Central memory CD8-positive, alpha-beta T cell (primary cell): ENCODE measurements around the gene ACBD4.

Experiments used
- ATAC-seq: fragments of 150-1000 bp; cut with Tn5 transposase; replicated peaks from 2 replicates; pipeline ENCODE4 v1.10.0; 2022; ENCODE audit warnings: mild to moderate bottlenecking, moderate FRiP score, moderate number of reproducible peaks; ENCODE audit not compliant: poor library complexity, severe bottlenecking; ENCODE audit errors: extremely low read depth
- DNase-seq, 2 donors: peaks; one replicate each; pipeline ENCODE4 v3.0.0; 2021; ENCODE audit warnings: low spot score in 2 of 2
- H3K27ac Mint-ChIP-seq: one replicate; pipeline ENCODE4 v1.8.0; 2022; ENCODE audit warnings: low read depth, mild to moderate bottlenecking, moderate library complexity, mixed read lengths
- H3K27me3 Mint-ChIP-seq: one replicate; pipeline ENCODE4 v1.8.0; 2022; ENCODE audit warnings: mixed read lengths
- H3K36me3 Mint-ChIP-seq: one replicate; pipeline ENCODE4 v1.8.0; 2022; ENCODE audit warnings: mild to moderate bottlenecking, moderate library complexity, mixed read lengths; ENCODE audit not compliant: insufficient read depth
- H3K4me1 Mint-ChIP-seq: one replicate; pipeline ENCODE4 v1.8.0; 2022; ENCODE audit warnings: mixed read lengths
- H3K4me3 Mint-ChIP-seq: one replicate; pipeline ENCODE4 v1.8.0; 2022; ENCODE audit warnings: mild to moderate bottlenecking, moderate library complexity, mixed read lengths
- H3K9me3 Mint-ChIP-seq: one replicate; pipeline ENCODE4 v1.8.0; 2022; ENCODE audit warnings: mixed read lengths

The ACBD4 gene

DNA sequence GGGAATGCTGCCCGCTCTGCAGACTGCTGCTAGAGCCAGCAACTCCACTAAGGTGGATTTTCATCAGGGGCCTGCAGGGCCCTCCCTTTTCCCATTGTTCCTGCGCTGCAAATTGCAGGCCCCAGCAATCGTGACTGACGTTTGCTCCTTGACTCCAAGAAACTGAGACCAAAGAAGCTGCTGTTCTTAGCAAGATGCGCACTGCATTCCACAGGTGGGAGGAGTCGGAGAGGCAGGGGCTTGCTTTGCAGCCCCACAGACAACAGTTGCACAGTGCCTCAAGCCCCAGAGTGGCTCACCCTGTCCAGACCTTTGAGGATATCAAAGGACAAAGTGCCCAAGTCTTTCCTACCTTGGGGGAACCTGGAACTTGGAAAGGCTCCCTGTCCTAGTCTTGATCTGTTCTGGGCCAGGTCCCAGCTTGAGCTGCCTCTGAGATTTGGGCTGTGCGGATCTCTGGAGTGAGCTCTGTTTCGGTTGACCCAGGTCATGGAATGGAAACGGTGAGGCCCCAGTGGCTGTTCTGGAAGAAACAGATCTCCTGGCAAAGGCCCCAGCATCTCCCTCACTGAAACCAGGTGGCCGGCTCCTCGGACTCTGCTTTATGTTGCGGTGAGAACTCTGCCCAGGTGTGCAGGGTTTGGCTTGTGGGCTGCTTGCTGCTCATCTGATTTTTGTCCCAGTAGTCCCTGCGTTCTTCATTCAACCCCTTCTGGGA, 28.0 kb upstream of the ACBD4 start:
- no peak overlapping the region for H3K27ac Mint-ChIP-seq
- H3K4me3 Mint-ChIP-seq: no peak overlapping the region
- H3K9me3 Mint-ChIP-seq: no peaks in the 10 kb centered on the region
- H3K4me1 Mint-ChIP-seq: no peaks in the 10 kb centered on the region
- peaks cover 46% of the 10 kb centered on the region for H3K36me3 Mint-ChIP-seq
- no peaks in the 10 kb centered on the region for H3K27me3 Mint-ChIP-seq
- DNase-seq (no peak), ATAC-seq (no peak)

DNA sequence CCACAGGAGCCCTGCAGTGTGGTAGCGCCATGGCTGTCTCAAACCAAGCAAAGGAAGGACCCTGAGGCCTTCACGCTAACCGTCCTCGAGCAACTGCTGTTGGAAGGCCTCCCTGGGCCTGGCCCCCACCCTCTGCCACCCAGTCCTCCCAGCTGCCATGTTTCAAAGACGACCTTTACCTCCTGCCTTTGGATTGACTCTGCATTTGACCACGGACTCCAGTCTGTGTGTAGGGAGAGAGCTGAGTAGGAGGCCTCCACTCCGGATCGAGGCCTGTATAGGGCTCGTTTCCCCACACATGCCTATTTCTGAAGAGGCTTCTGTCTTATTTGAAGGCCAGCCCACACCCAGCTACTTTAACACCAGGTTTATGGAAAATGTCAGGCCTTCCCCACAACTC, 27.4 kb upstream of the ACBD4 start:
- no peak overlapping the region for H3K27ac Mint-ChIP-seq
- ATAC-seq (no peak), DNase-seq (no peak)
- no peaks in the 10 kb centered on the region for H3K27me3 Mint-ChIP-seq
- H3K36me3 Mint-ChIP-seq: peaks cover 41% of the 10 kb centered on the region
- no peaks in the 10 kb centered on the region for H3K9me3 Mint-ChIP-seq
- no peak overlapping the region for H3K4me3 Mint-ChIP-seq
- no peaks in the 10 kb centered on the region for H3K4me1 Mint-ChIP-seq

DNA sequence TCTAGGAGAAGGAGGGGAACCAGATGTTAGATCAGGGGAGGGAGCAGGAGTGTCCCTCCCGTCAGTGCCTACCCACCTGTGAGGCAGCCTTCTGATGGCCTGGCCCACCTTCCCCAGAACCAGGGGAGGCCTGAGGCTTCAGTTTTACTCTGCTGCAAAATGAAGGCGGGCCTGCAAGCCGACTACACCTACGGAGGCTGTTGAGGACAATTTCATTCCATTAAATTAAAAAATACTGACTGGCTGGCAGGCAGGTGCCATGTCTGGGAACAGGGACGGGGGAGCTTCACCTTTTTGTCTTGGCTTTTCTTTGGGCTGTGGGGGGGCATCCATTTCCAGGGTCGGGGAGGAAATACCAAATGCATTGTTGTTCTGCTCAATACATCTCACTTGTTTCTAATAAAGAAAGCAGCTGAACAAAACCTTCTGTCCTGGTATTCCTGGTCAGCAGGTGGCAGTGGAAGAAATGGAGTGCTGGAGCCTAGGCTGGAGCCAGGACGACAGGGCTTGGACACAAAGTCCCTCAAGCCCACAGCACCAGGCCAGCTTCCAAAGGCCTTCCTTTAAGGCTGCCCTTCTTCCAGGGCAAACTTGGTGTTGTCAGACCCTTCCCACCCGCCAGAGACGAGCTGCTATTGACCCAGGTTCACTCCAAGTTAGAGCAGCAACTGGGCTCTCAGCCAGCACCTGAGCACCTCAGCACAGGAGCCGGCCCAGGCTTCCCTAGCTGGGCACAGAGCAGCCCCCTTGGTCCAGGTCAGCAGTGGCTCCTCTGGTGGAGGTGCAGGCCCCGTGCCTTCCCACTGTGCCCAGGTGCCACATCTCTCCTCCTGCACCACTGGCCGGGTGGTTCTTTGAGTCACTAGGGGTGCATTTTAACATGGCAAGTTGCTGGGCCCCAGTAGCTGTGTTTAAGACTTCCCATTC, 26.6 kb upstream of the ACBD4 start:
- no peak for ATAC-seq
- Mint-ChIP-seq H3K4me3 (no peak overlapping the region), H3K27ac (no peak overlapping the region), H3K4me1 (no peaks in the 10 kb centered on the region), H3K27me3 (no peaks in the 10 kb centered on the region), H3K36me3 (peaks cover 35% of the 10 kb centered on the region), H3K9me3 (no peaks in the 10 kb centered on the region)
- DNase-seq: no peak

DNA sequence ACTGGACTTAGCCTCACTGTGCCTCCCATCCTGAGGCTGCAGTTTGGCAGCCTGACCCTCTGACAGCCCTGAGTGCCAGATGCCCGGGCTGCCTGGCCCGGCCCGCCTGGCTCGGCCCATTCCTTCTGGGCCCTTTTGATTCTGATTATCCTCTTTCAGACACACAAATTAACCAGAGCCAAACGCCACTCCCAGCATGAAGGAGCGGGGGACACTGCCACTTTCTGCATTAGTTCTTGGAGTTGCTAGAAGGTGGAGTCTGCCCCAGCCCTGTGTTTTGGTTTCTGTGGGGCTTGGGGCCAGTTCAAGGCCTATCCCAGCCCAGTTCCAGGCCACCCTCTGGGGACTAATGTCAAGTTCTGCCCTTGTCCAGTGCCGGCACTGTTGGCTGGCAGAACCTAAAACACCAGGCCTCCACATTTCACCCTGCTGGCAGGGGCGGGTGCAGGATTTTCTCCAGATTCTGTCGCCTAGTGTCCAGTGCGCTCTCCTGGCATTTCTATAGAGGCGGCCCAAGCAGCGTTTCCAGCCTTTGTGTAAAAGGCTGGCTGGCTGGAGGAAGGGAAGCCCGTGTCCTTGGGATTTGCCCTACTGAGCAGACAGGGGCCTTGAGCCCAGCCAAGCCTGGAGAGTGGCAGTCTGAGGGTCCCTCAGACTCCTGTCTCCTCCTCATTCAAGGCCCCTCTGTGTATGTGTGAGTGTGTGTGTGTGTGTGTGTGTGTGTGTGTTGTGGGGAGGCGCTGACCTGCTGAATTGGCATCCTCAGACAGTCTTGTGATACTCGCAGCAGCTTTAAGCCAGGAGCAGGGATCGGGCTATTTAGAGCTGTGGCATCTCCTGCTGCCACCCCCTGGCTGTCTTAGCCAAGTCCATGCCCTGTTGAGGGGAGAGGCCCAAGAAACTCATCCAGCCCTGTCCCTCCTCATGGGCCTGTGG, 24.5 kb upstream of the ACBD4 start:
- H3K4me1 Mint-ChIP-seq: no peaks in the 10 kb centered on the region
- no peaks in the 10 kb centered on the region for H3K27me3 Mint-ChIP-seq
- no peak overlapping the region for H3K4me3 Mint-ChIP-seq
- ATAC-seq: no peak
- H3K36me3 Mint-ChIP-seq: peaks cover 17% of the 10 kb centered on the region
- DNase-seq: no peak
- H3K27ac Mint-ChIP-seq: peak overlapping the region; percentile 76
- no peaks in the 10 kb centered on the region for H3K9me3 Mint-ChIP-seq

DNA sequence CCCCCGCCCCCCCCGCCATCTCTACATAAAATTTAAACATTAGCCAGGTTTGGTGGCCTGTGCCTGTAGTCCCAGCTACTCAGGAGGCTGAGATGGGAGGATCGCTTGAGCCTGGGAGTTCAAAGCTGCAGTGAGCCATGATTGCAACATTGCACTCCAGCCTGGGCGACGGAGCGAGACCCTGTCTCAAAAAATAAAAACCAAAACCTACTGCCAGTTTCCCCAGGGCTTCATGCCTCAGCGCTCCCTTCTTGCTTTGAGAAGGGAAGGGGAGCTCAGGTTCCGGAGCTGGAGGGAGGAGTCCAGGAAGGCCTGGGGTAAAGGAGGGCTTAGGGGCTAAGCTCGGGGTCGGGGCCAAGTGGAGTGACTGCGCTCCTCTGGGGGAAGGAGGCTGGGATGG, 23.6 kb upstream of the ACBD4 start:
- no peak overlapping the region for H3K27ac Mint-ChIP-seq
- ATAC-seq (no peak), DNase-seq (no peak)
- H3K4me3 Mint-ChIP-seq: no peak overlapping the region
- H3K4me1 Mint-ChIP-seq: no peaks in the 10 kb centered on the region
- H3K36me3 Mint-ChIP-seq: peaks cover 11% of the 10 kb centered on the region
- H3K27me3 Mint-ChIP-seq: no peaks in the 10 kb centered on the region
- no peaks in the 10 kb centered on the region for H3K9me3 Mint-ChIP-seq

DNA sequence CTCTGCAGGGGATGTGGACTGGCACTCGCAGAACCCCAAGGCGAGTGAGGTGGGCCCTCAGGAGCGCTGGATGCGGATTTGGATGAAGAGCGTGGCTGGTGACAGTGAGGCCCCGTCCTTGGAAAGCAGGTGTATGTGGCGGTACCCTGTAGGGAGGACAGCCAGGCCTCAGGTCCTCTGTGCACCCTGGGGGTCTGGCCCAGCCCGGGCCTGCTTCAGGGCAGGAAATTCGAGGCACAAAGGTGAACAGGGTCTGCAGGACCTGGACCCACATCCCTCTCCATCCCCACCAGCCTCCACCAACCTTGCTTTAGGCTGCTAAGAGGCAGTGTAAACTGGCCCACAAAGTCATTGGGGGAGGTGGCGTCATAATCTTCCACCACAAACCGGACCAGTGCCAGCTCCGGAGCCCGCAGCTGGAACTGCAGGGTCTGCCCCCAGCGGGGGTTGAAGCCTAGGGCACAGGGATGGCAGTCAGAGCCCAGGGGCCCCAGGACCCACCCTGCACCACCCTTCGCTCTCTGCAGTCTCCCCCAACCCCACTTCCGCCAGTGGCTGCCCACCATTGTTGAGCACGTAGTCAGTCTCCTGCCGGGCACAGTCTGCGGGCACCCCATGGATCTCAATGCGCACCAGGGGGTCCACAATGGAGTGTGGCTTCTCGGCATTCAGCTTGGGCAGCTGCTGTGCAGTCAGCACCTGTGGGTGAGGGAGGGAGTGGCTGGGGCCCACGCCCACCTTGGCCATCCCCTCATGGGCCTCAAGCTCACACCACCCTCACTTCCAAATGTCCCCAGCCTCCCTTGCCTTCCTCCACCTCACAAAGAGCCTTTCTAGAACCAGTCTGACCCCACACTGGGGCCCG, 22.7 kb upstream of the ACBD4 start:
- Mint-ChIP-seq H3K9me3 (no peaks in the 10 kb centered on the region), H3K4me1 (no peaks in the 10 kb centered on the region), H3K4me3 (no peak overlapping the region), H3K27me3 (no peaks in the 10 kb centered on the region), H3K27ac (no peak overlapping the region), H3K36me3 (peaks cover 7% of the 10 kb centered on the region)
- DNase-seq: no peak
- no peak for ATAC-seq

DNA sequence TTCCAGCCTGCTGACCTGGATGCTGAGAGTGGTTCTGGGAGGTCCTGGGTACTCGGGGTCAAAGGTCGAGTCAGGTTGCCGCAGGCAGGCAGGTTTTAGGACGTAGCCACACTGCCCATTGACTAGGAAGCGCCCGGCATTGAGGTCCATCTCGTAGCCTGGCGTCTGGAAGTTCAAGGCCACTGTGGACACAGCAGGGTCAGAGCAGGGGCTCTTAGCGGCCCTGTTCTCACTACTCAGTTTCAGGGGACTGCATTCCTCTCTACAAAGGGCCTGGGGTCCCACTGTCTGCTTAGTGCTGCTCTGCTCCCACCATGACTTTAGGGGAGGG, 22.1 kb upstream of the ACBD4 start:
- H3K4me1 Mint-ChIP-seq: no peaks in the 10 kb centered on the region
- H3K36me3 Mint-ChIP-seq: peaks cover 5% of the 10 kb centered on the region
- DNase-seq (no peak), ATAC-seq (no peak)
- H3K9me3 Mint-ChIP-seq: no peaks in the 10 kb centered on the region
- H3K4me3 Mint-ChIP-seq: no peak overlapping the region
- no peaks in the 10 kb centered on the region for H3K27me3 Mint-ChIP-seq
- H3K27ac Mint-ChIP-seq: no peak overlapping the region

DNA sequence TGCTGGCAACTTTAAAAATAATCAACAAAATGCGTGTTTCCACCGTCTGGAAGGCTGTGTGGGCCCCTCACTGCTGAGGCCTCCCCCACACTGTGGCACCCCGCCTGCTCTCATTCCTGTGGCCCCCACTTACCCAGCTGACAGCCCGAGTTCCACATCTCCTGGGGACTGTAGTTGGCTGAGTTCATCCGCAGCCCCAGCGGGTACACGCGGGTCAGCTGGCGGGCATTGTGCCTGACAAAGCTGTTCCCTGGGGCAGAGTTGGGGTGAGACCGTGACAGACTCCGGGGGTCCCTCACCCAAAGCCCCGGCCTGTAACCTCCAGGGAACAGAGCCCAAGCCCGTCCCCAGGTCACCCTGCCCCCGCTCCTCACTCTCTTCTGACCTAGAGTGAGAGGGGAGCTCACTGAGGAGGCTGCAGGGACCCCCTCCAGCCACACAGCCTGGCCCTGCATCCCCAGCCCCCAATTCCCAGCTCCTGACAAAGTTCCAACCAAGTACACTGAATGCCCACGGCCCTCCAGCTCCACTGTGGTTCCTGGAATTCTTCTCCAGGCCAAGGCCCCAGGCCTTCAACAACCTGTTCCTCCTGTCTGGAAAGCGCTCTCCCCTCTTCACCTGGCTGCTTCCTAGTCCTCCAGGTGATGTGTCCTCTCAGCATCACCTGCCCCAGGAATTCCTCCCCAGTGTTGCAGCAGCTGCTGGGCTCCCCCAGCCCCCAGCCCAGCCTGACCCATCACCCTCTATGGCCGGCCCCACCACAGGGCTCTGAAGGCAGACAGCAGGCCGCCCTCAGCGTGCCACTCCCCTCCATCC, 21.2 kb upstream of the ACBD4 start:
- H3K27ac Mint-ChIP-seq: no peak overlapping the region
- H3K27me3 Mint-ChIP-seq: no peaks in the 10 kb centered on the region
- peaks cover 2% of the 10 kb centered on the region for H3K36me3 Mint-ChIP-seq
- no peaks in the 10 kb centered on the region for H3K9me3 Mint-ChIP-seq
- no peak overlapping the region for H3K4me3 Mint-ChIP-seq
- ATAC-seq (no peak), DNase-seq (no peak)
- H3K4me1 Mint-ChIP-seq: no peaks in the 10 kb centered on the region

DNA sequence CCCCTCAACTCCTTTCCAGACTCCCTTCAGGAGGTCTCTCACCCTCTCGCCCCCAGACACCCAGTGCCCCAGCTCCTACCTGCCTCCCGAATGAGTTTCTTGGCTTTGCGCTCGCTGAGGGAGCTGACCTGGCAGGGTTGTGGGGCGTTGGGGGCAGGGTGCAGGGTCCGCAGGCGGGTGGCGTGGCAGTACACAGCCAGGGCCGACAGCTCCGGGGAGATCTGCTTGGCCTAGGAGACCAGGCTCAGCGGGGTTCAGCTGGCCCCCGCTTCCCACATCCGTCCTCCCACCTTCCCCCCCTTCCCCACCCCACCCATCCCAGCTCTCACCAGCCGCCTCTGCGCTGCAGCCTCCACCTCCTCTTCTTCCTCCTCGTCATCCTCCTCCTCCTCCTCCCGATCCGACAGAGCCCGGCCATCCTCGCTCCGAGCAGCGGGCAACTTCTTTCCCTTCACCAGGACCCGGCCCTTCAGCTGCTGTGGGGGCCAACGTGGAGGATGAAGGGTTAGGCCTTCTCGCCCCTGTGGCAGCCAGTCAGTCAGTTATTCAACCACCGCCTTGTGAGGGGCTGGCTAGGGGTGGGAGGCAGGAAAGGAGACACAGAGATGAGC, 20.4 kb upstream of the ACBD4 start:
- Mint-ChIP-seq H3K27me3 (no peaks in the 10 kb centered on the region), H3K4me3 (no peak overlapping the region), H3K4me1 (no peaks in the 10 kb centered on the region), H3K9me3 (no peaks in the 10 kb centered on the region), H3K36me3 (no peaks in the 10 kb centered on the region), H3K27ac (no peak overlapping the region)
- DNase-seq (no peak), ATAC-seq (no peak)

DNA sequence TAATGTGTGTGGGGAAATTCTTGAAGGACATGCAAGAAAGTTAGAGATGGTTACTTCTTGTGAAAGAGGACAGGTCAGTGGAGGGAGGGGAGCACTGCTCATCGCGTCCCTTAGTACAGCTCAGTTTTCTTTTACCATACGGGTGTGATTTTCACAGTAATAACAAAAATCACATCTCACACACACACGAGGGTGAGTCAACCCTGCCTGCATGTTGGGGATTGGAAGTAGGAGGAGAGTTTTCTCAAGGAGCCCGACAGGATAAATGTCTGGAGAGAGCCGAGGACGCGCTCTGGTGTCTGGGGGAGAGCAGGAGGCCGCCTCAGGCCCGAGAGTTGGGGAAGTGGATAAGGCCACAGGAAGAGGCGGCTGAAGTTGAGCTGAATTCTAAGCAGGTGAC, 19.6 kb upstream of the ACBD4 start:
- Mint-ChIP-seq H3K36me3 (peaks cover 2% of the 10 kb centered on the region), H3K4me3 (no peak overlapping the region), H3K9me3 (no peaks in the 10 kb centered on the region), H3K4me1 (no peaks in the 10 kb centered on the region), H3K27me3 (no peaks in the 10 kb centered on the region), H3K27ac (no peak overlapping the region)
- no peak for DNase-seq
- ATAC-seq: no peak

DNA sequence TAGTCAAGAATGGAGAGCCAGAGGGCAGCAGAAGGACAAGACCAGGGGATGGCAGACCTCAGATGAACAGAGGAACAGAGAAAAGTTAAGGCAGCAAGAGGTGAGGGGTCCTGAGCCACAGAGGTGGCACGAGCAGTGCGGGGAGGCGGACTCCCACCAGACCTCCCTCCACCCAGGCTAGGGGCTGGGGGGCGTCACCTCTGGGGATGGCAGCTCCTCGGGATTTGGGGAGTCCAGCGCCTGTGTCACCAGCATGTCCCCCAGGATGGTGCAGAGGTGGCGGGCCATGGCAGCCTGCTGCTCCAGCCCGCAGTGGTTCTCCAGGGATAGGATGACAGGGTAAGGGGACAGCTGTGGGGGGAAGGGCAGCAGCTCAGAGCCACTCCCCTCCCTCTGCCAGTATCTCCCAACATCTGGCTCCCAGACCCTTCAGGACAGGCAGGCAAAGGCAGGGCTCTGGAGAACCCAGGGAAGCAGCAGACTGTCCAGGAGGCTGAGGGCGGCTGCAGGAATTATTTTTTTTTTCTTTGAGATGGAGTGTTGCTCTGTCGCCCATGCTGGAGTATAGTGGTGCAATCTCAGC, 19.0 kb upstream of the ACBD4 start:
- no peaks in the 10 kb centered on the region for H3K9me3 Mint-ChIP-seq

More for the DNA sequence above, 19.0 kb upstream of the ACBD4 start:
- no peak for ATAC-seq
- no peaks in the 10 kb centered on the region for H3K4me1 Mint-ChIP-seq
- H3K4me3 Mint-ChIP-seq: no peak overlapping the region
- H3K27ac Mint-ChIP-seq: no peak overlapping the region
- peaks cover 2% of the 10 kb centered on the region for H3K36me3 Mint-ChIP-seq
- no peak for DNase-seq
- no peaks in the 10 kb centered on the region for H3K27me3 Mint-ChIP-seq
